IMR-90 (cell line): ENCODE data around the gene ATG2A. TPM values are rescaled to one million over a fixed set of nuclear protein-coding genes. Genes with fewer than 3 reads are reported as not detected.

Source experiments
- ATAC-seq: fragments of 200-7000 bp; cut with Tn5 transposase; 2 replicates; pipeline ENCODE4 v1.9.1; 2020; ENCODE audit warnings: low read depth, mild to moderate bottlenecking, moderate library complexity
- BruUV-seq: library from RNA; stranded (reverse); fragments of 400-500 nt; replicated peaks from 2 replicates; lab custom pipeline; 2021; lab: Mats Ljungman, UMichigan
- CTCF ChIA-PET: fragments of 300-600 bp; formaldehyde crosslinking; extraction: SDS; loops from one replicate; lab custom pipeline; 2021; ENCODE audit warnings: antibody characterized with exemption; lab: Yijun Ruan, JAX
- POLR2A ChIA-PET: fragments of 300-600 bp; sonication (Branson Sonifier 250); formaldehyde crosslinking; loops from one replicate; lab custom pipeline; 2022; ENCODE audit warnings: antibody characterized with exemption; ENCODE audit not compliant: unreplicated experiment; lab: Charles Lee
- DNase-seq: peaks from one replicate; pipeline ENCODE4 v3.0.0; 2013
- H2AFZ ChIP-seq: replicated peaks from 2 replicates; pipeline ENCODE3; 2013; ENCODE audit warnings: low read length, mild to moderate bottlenecking; ENCODE audit not compliant: poor library complexity
- H2AK5ac ChIP-seq: 2 replicates; pipeline ENCODE4 v1.6.1; 2013; ENCODE audit warnings: low read depth, low read length, inconsistent platforms
- H2AK9ac ChIP-seq: replicated peaks from 2 replicates; pipeline ENCODE3; 2013; ENCODE audit warnings: mild to moderate bottlenecking, low read depth, low read length, moderate library complexity; ENCODE audit not compliant: poor library complexity
- H2BK120ac ChIP-seq: 2 replicates; pipeline ENCODE4 v1.6.1; 2013; ENCODE audit warnings: low read depth, low read length, inconsistent platforms
- H2BK15ac ChIP-seq: 3 replicates; pipeline ENCODE4 v1.6.1; 2013; ENCODE audit warnings: low read depth, low read length, inconsistent platforms
- H2BK20ac ChIP-seq: 2 replicates; pipeline ENCODE4 v1.6.1; 2013; ENCODE audit warnings: low read depth, mild to moderate bottlenecking, inconsistent platforms, low read length, moderate library complexity
- H2BK5ac ChIP-seq: 2 replicates; pipeline ENCODE4 v1.6.1; 2013; ENCODE audit warnings: mild to moderate bottlenecking, low read depth, low read length, inconsistent platforms; ENCODE audit not compliant: poor library complexity, severe bottlenecking
- H3K14ac ChIP-seq: replicated peaks from 2 replicates; pipeline ENCODE4 v1.6.1; 2013; ENCODE audit warnings: low read depth, low read length, inconsistent platforms
- H3K18ac ChIP-seq: 2 replicates; pipeline ENCODE4 v1.6.1; 2013; ENCODE audit warnings: low read depth, low read length, control low read depth
- H3K23ac ChIP-seq: 2 replicates; pipeline ENCODE4 v1.6.1; 2013; ENCODE audit warnings: low read depth, low read length, inconsistent platforms
- H3K27ac ChIP-seq: 2 replicates; pipeline ENCODE4 v1.5.1; 2013; ENCODE audit warnings: mild to moderate bottlenecking, control low read depth, low read length; ENCODE audit not compliant: insufficient read depth
- H3K27me3 ChIP-seq: 2 replicates; pipeline ENCODE4 v1.6.1; 2013; ENCODE audit warnings: low read length; ENCODE audit not compliant: control insufficient read depth, insufficient read depth
- H3K36me3 ChIP-seq: 2 replicates; pipeline ENCODE4 v1.6.1; 2013; ENCODE audit warnings: low read length, mixed read lengths; ENCODE audit not compliant: control insufficient read depth, insufficient read depth
- H3K4ac ChIP-seq: 2 replicates; pipeline ENCODE4 v1.6.1; 2013; ENCODE audit warnings: low read depth, low read length, inconsistent platforms
- H3K4me1 ChIP-seq: 2 replicates; pipeline ENCODE4 v1.6.1; 2013; ENCODE audit warnings: low read length, mixed read lengths; ENCODE audit not compliant: control insufficient read depth, insufficient read depth
- H3K4me2 ChIP-seq: 2 replicates; pipeline ENCODE4 v1.6.1; 2013; ENCODE audit warnings: low read depth, mild to moderate bottlenecking, control low read depth, low read length, moderate library complexity
- H3K4me3 ChIP-seq: 2 replicates; pipeline ENCODE4 v1.5.1; 2013; ENCODE audit warnings: low read depth, mild to moderate bottlenecking, control low read depth, low read length, moderate library complexity; ENCODE audit not compliant: insufficient read depth
- H3K56ac ChIP-seq: 2 replicates; pipeline ENCODE4 v1.6.1; 2013; ENCODE audit warnings: low read length, inconsistent platforms; ENCODE audit not compliant: insufficient read depth; ENCODE audit errors: extremely low read depth
- H3K79me1 ChIP-seq, 2 experiments: 2 replicates each; pipeline ENCODE4 v1.6.1; 2013; ENCODE audit warnings: low read length in 2 of 2, inconsistent platforms in 1 of 2, low read depth in 1 of 2
- H3K9ac ChIP-seq: 2 replicates; pipeline ENCODE4 v1.6.1; 2013; ENCODE audit warnings: low read depth, low read length, control low read depth
- H3K9me1 ChIP-seq: 2 replicates; pipeline ENCODE4 v1.6.1; 2013; ENCODE audit warnings: low read length, inconsistent platforms; ENCODE audit not compliant: insufficient read depth
- H3K9me3 ChIP-seq: 2 replicates; pipeline ENCODE4 v1.6.1; 2013; ENCODE audit warnings: low read length; ENCODE audit not compliant: control insufficient read depth, insufficient read depth
- H4K20me1 ChIP-seq: 2 replicates; pipeline ENCODE4 v1.6.1; 2013; ENCODE audit warnings: low read length, inconsistent platforms; ENCODE audit not compliant: insufficient read depth
- H4K5ac ChIP-seq: 2 replicates; pipeline ENCODE4 v1.6.1; 2013; ENCODE audit warnings: mild to moderate bottlenecking, low read depth, low read length, control low read depth
- H4K8ac ChIP-seq, 2 experiments: 2 replicates each; pipeline ENCODE4 v1.6.1; 2013; ENCODE audit warnings: low read depth in 2 of 2, low read length in 2 of 2, control low read depth in 1 of 2, inconsistent platforms in 1 of 2
- H4K91ac ChIP-seq: 2 replicates; pipeline ENCODE4 v1.6.1; 2013; ENCODE audit warnings: low read depth, low read length, inconsistent platforms; ENCODE audit not compliant: insufficient read depth
- ELK1 ChIP-seq: fragments of 150-350 bp; IDR thresholded peaks from 2 replicates; pipeline ENCODE4 v1.6.1; 2016; ENCODE audit warnings: low read depth, mild to moderate bottlenecking, low read length, moderate library complexity, borderline replicate concordance
- POLR2A ChIP-seq: IDR thresholded peaks from 2 replicates; pipeline ENCODE4 v1.6.1; 2012; ENCODE audit warnings: mild to moderate bottlenecking, low read depth, low read length
- WGBS, 2 experiments: methylation state at CpG; one replicate each; pipeline versions ENCODE4 v1.1.5 to v1.1.7; 2013; ENCODE audit warnings: missing lambda C conversion rate in 2 of 2; ENCODE audit not compliant: insufficient read length in 1 of 2; ENCODE audit errors: extremely low coverage in 2 of 2; 5-methylcytosine and 5-hydroxymethylcytosine counted together
- dilution Hi-C: fragments of 300-500 bp; cut with HindIII; formaldehyde crosslinking; loops from one replicate; pipeline ENCODE4 v1.14.3; 2018; ENCODE audit warnings: low sequenced_read_pairs; ENCODE audit not compliant: unreplicated experiment
- in situ Hi-C: fragments of 300-500 bp; cut with MboI; formaldehyde crosslinking; loops from 3 replicates; pipeline ENCODE4 v1.14.3; 2019; ENCODE audit warnings: low sequenced_read_pairs, inconsistent platforms, mixed read lengths
- intact Hi-C: fragments of 100-400 bp; cut with micrococcal nuclease; formaldehyde crosslinking; loops from 2 replicates; pipeline ENCODE4 v1.10.0; 2022
- polyA plus RNA-seq, 3 experiments: library from polyadenylated mRNA; depleted of rRNA; stranded (reverse); fragments of >200 nt; gene quantifications; 2 replicates each; pipeline ENCODE4 v1.2.3, GENCODE V29; 2012; ENCODE audit warnings: low replicate concordance in 1 of 3
- total RNA-seq: library from RNA; depleted of rRNA; stranded (reverse); fragments of >200 nt; gene quantifications from 2 replicates; pipeline ENCODE4 v1.2.3, GENCODE V29; 2012

ATG2A gene
- total and polyA plus RNA-seq, 2 of the 4 experiments (the other 2 are of a cell fraction), result 3.2 to 10.5 TPM

GRCh38 chr11:64914123-64914522, 2.9 kb downstream of the ATG2A start:
- Histone ChIP-seq H3K18ac (no peak overlapping the region), H3K56ac (no peak overlapping the region), H2AFZ (no peak overlapping the region), H2BK15ac (no peak overlapping the region), H3K36me3 (peaks cover 41% of the 10 kb centered on the region), H4K8ac (no peak overlapping the region), H3K14ac (no peak overlapping the region), H3K9ac (no peak overlapping the region), H3K23ac (no peak overlapping the region), H3K27ac (no peak overlapping the region), H4K5ac (no peak overlapping the region), H3K27me3 (no peaks in the 10 kb centered on the region), H2BK5ac (no peak overlapping the region), H2BK20ac (no peak overlapping the region), H3K79me1 (peaks cover 7 to 26% of the 10 kb centered on the region in 2 experiments), H2AK9ac (no peak overlapping the region), H3K4me1 (peaks cover 7% of the 10 kb centered on the region), H3K4me3 (no peak overlapping the region), H3K4me2 (no peak overlapping the region), H3K4ac (no peak overlapping the region), H2AK5ac (no peak overlapping the region), H4K91ac (no peak overlapping the region), H3K9me1 (no peaks in the 10 kb centered on the region), H4K20me1 (no peaks in the 10 kb centered on the region; the same call in 1 of the 2 replicates), H3K9me3 (no peaks in the 10 kb centered on the region), H2BK120ac (no peak overlapping the region)
- TF ChIP-seq POLR2A, result no peak
- TF ChIP-seq ELK1, result no peak
- ATAC-seq (no peak), DNase-seq (no peak)
- POLR2A ChIA-PET, result no interaction called here
- in situ Hi-C loops (no loop called here), intact Hi-C loops (no loop called here), dilution Hi-C loops (no loop called here)
- WGBS, 2 experiments, result 93% methylated on average over 8 of the region's 17 CpGs; no CpG with 5 or more reads in 1 of the 2 experiments
- CTCF ChIA-PET, result no interaction called here
- no TSS peak for BruUV-seq
